Stimulated activated CD4-positive, alpha-beta T cell treated with anti-CD3 and anti-CD28 coated beads, Interleukin-4, amount 100 ng/mL, for 1 hour (primary cell): ENCODE data around the gene GRHL1.

ENCODE experiments used
- DNase-seq: peaks from one replicate; pipeline ENCODE4 v3.0.0-alpha.2; 2020

GRHL1 gene

GRCh38 chr2:10047616-10048500 lies 96.4 kb downstream of the GRHL1 start:
- DNase-seq = no peak

GRCh38 chr2:10048501-10049171 lies 97.1 kb downstream of the GRHL1 start:
- DNase-seq = no peak
